A549 (cell line): Measurements from ENCODE around the gene ANKRD9. TPM values are rescaled to one million over a fixed set of nuclear protein-coding genes. Genes with fewer than 3 reads are reported as not detected.

Source experiments
- ATAC-seq, 2 experiments: fragments of 200-7000 bp in 1 of 2; fragments of >200 bp in 1 of 2; cut with Nextera tagmentation in 1 of 2; cut with Tn5 transposase in 1 of 2; 3 replicates each; pipeline versions ENCODE4 v1.8.0 to v1.9.1; 2018 to 2020; ENCODE audit warnings: mild to moderate bottlenecking in 1 of 2, moderate library complexity in 1 of 2
- CTCF ChIA-PET: fragments of 300-600 bp; sonication (Branson Sonifier 250); formaldehyde crosslinking; extraction: SDS; loops from one replicate; lab custom pipeline; 2021; ENCODE audit warnings: antibody characterized with exemption, inconsistent platforms; lab: Yijun Ruan, JAX
- POLR2A ChIA-PET: fragments of 350-600 bp; formaldehyde crosslinking; extraction: SDS; loops from one replicate; lab custom pipeline; 2021; ENCODE audit warnings: antibody characterized with exemption, inconsistent platforms; lab: Yijun Ruan, JAX
- DNase-seq, 2 experiments: peaks; one replicate each; pipeline versions ENCODE4 v3.0.0 to v3.0.0-alpha.2; 2011 to 2016; ENCODE audit warnings: low read depth in 1 of 2, low spot score in 1 of 2
- FAIRE-seq: peaks from 2 replicates; lab custom pipeline; 2011; peaks lifted over from hg19 to GRCh38; lab: Jason Lieb, UNC
- H3K27ac ChIP-seq, 2 experiments: fragments of >200 bp; sonication (Bioruptor Twin); formaldehyde crosslinking; 3 replicates each; pipeline ENCODE4 v1.5.1; 2016 to 2017
- H3K4me1 ChIP-seq: fragments of >200 bp; sonication (Bioruptor Twin); formaldehyde crosslinking; 3 replicates; pipeline ENCODE4 v1.6.1; 2016
- H3K4me2 ChIP-seq: fragments of >200 bp; sonication (Bioruptor Twin); formaldehyde crosslinking; 3 replicates; pipeline ENCODE4 v1.6.1; 2016
- H3K4me3 ChIP-seq: fragments of >200 bp; sonication (Bioruptor Twin); formaldehyde crosslinking; 3 replicates; pipeline ENCODE4 v1.5.1; 2016
- H3K9me3 ChIP-seq: fragments of >200 bp; sonication (Bioruptor Twin); formaldehyde crosslinking; 3 replicates; pipeline ENCODE4 v1.6.1; 2016
- BCL3 ChIP-seq: fragments of >200 bp; sonication (Bioruptor Twin); formaldehyde crosslinking; IDR thresholded peaks from 3 replicates; pipeline ENCODE4 v1.6.1; 2016
- BHLHE40 ChIP-seq: IDR thresholded peaks from 2 replicates; pipeline ENCODE4 v1.6.1; 2012; ENCODE audit warnings: low read depth, low read length, inconsistent platforms
- EHMT2 ChIP-seq: fragments of 200-600 bp; sonication (generic); IDR thresholded peaks from 2 replicates; pipeline ENCODE4 v1.6.1; 2016; ENCODE audit warnings: antibody characterized with exemption, low read depth, mild to moderate bottlenecking, moderate library complexity
- FOSL2 ChIP-seq, 2 experiments: fragments of 450-650 bp in 1 of 2; fragments of >200 bp in 1 of 2; sonication (Bioruptor Twin) in 1 of 2; formaldehyde crosslinking; IDR thresholded peaks; 2 replicates each; pipeline versions ENCODE4 v1.5.0 to v1.6.1; 2016 to 2020; ENCODE audit warnings: mild to moderate bottlenecking in 1 of 2, moderate library complexity in 1 of 2
- HDAC2 ChIP-seq: fragments of 200-600 bp; sonication (generic); IDR thresholded peaks from 2 replicates; pipeline ENCODE4 v1.6.1; 2016
- HOXB13 ChIP-seq: fragments of 250-450 bp; sonication (Bioruptor Pico); IDR thresholded peaks from 2 replicates; pipeline ENCODE4 v1.5.0; 2020; ENCODE audit warnings: low read depth, mild to moderate bottlenecking, moderate library complexity
- JUN ChIP-seq, 2 experiments: fragments of >200 bp; sonication (Bioruptor Twin); formaldehyde crosslinking; IDR thresholded peaks; 2 replicates in 1 of 2; 3 replicates in 1 of 2; pipeline ENCODE4 v1.6.1; 2016 to 2017
- MAFK ChIP-seq: fragments of 450-650 bp; IDR thresholded peaks from 2 replicates; pipeline ENCODE4 v1.6.1; 2014; ENCODE audit not compliant: partially characterized antibody
- MAZ ChIP-seq: fragments of 150-350 bp; IDR thresholded peaks from 2 replicates; pipeline ENCODE4 v1.6.1; 2014; ENCODE audit warnings: antibody characterized with exemption, low read depth, low read length, borderline replicate concordance
- MYC ChIP-seq: IDR thresholded peaks from 2 replicates; pipeline ENCODE4 v1.6.1; 2012; ENCODE audit warnings: mild to moderate bottlenecking, inconsistent platforms, low read length, improper control_type of control experiment, borderline replicate concordance
- NR3C1 ChIP-seq: fragments of >200 bp; sonication (Bioruptor Twin); formaldehyde crosslinking; IDR thresholded peaks from 3 replicates; pipeline ENCODE4 v1.6.1; 2017
- PHF8 ChIP-seq: fragments of 200-600 bp; sonication (generic); IDR thresholded peaks from 2 replicates; pipeline ENCODE4 v1.6.1; 2016; ENCODE audit warnings: low read depth, mild to moderate bottlenecking, antibody characterized with exemption, moderate library complexity, borderline replicate concordance
- POLR2A ChIP-seq: IDR thresholded peaks from 2 replicates; pipeline ENCODE4 v1.6.1; 2012; ENCODE audit warnings: mild to moderate bottlenecking, low read length
- RNF2 ChIP-seq: fragments of 200-600 bp; sonication (generic); IDR thresholded peaks from 2 replicates; pipeline ENCODE4 v1.6.1; 2016; ENCODE audit warnings: low read depth, mild to moderate bottlenecking, antibody characterized with exemption, moderate library complexity, borderline replicate concordance
- SMC3 ChIP-seq: fragments of >200 bp; sonication (Bioruptor Twin); formaldehyde crosslinking; IDR thresholded peaks from 3 replicates; pipeline ENCODE4 v1.6.1; 2018; ENCODE audit warnings: inconsistent platforms
- USF2 ChIP-seq: fragments of 450-650 bp; IDR thresholded peaks from 2 replicates; pipeline ENCODE4 v1.6.1; 2014; ENCODE audit warnings: antibody characterized with exemption
- ZC3H11A ChIP-seq: fragments of 450-650 bp; IDR thresholded peaks from 2 replicates; pipeline ENCODE4 v1.6.1; 2014; ENCODE audit warnings: antibody characterized with exemption, mild to moderate bottlenecking
- WGBS: methylation state at CpG from one replicate; pipeline ENCODE4 v1.1.6; 2017; ENCODE audit errors: missing lambda C conversion rate; 5-methylcytosine and 5-hydroxymethylcytosine counted together
- polyA plus RNA-seq, 4 experiments: library from polyadenylated mRNA; depleted of rRNA in 3 of 4; stranded (reverse); fragments of >200 nt; fragmentation: RNase III in 1 of 4; extraction: RNeasy Plus Mini Kit Qiagen cat#74134 plus additional on column Dnase treatment in 1 of 4; gene quantifications; 2 replicates in 3 of 4; 3 replicates in 1 of 4; pipeline ENCODE4 v1.2.3, GENCODE V29; 2011 to 2017
- TF ChIP-seq, protein P1 (sequence below): IDR thresholded peaks from 2 replicates; pipeline ENCODE4 v1.6.1; 2012
- TF ChIP-seq, protein P2 (sequence below): IDR thresholded peaks from 2 replicates; pipeline ENCODE4 v1.6.1; 2012; ENCODE audit warnings: low read depth, borderline replicate concordance
- TF ChIP-seq, protein P3 (sequence below): fragments of 150-350 bp; IDR thresholded peaks from 2 replicates; pipeline ENCODE4 v1.6.1; 2014; ENCODE audit warnings: low read depth, mild to moderate bottlenecking, low read length
- TF ChIP-seq, protein P4 (sequence below): fragments of >200 bp; sonication (Bioruptor Twin); formaldehyde crosslinking; IDR thresholded peaks from 3 replicates; pipeline ENCODE4 v1.5.1; 2016

Gene ANKRD9
- polyA plus RNA-seq, 2 of the 4 experiments (the other 2 are of a cell fraction): 6.3 to 11.8 TPM

DNA sequence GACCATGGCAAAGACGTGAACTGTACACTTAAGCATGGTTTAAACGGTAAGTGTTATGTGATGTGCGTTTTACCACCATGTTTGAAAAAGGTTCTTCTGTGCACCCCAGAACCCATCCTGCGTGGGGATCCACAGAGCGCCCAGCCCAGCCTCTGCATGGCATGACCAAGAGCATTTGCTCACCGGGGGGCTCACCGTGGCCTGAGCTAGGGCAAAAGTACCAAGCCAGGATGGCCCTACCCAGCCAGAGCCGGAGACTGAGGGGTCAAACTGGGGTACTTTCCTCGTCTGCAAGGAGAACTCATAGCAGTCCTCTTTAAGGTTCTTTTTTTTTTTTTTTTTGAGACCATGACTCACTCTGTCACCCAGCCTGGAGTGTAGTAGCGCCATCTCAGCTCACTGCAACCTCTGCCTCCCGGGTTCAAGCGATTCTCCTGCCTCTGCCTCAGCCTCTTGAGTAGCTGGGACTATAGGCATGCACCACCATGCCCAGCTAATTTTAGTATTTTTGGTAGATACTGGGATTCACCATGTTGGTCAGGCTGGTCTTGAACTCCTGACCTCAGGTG, 16.4 kb upstream of the ANKRD9 start:
- DNase-seq (no peak), FAIRE-seq (no peak), ATAC-seq (no peak)
- Histone ChIP-seq H3K4me3 (peak overlapping the region; percentile 51), H3K27ac (peak overlapping the region; percentile 85 to 88)
- POLR2A ChIA-PET: interaction anchor here (1.1 to 2.7 kb wide), 4 partner anchors 16 to 65 kb away, joined by 3 to 23 read pairs (median 5); partner anchors contain the start of gene ANKRD9
- TF ChIP-seq FOSL2 (IDR thresholded peaks at IDR 0.05) (no peak), FOSL2 (CRISPR knock-in tag; IDR thresholded peaks at IDR 0.05) (peak; percentile 24; the same call in 1 of the 2 replicates), SMC3 (no peak), MAZ (no peak), HOXB13 (CRISPR knock-in tag) (no peak)
- TF ChIP-seq, all 56 proteins: peak for 1
- no peaks in the 10 kb centered on the region for H3K9me3 ChIP-seq
- peak overlapping the region; percentile 83 for H3K4me2 ChIP-seq
- H3K4me1 ChIP-seq: peaks cover 36% of the 10 kb centered on the region
- CTCF ChIA-PET: interaction anchor here (0.6 to 3.4 kb wide), 5 partner anchors 35 to 136 kb away, joined by 3 to 39 read pairs (median 7); no protein-coding TSS in a partner anchor
- WGBS: 48% methylated on average over 12 of the region's 12 CpGs

DNA sequence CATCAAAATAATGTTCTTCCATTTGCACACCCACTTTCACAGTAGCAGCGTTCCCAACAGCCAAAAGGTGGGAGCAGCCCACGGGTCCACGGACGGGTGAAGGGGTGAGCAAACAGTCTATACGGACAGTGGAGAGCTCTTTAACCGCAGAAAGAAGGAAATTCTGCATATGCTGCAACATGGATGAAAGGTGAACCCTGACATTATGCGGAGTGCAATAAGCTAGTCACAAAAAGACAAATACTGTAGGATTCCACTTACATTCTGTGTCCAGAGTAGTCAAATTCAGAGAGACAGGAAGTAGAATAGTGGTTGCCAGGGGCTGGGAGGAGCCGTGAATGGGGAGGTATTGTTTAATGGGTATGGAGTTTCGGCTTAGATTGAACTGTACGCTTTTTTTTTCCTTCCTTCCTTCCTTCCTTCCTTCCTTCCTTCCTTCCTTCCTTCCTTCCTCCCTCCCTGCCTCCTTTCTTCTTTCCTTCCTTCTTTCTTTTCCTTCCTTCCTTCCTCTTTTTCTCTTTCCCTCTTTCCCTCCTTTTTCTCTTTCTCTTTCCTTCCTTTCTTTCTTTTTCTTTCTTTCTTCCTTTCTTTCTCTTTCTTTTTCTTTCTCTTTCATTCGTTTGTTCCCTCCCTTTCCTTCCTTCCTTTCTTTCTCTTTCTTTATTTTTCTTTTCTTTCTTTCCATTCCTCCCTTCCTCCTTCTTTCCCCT, 15.8 kb upstream of the ANKRD9 start:
- FAIRE-seq (no peak), DNase-seq (peak in 1 of 2 experiments; percentile 80), ATAC-seq (peak; percentile 59 to 74)
- Histone ChIP-seq H3K4me2 (peak overlapping the region; percentile 83), H3K27ac (peak overlapping the region; percentile 85 to 88), H3K4me3 (peak overlapping the region; percentile 51), H3K9me3 (no peaks in the 10 kb centered on the region), H3K4me1 (peaks cover 32% of the 10 kb centered on the region)
- WGBS: 1% methylated on average over 11 of the region's 11 CpGs
- ChIA-PET CTCF (interaction anchor here (0.5 to 3.4 kb wide), 45 partner anchors 7 to 400 kb away, joined by 3 to 49 read pairs (median 4); no protein-coding TSS in a partner anchor), POLR2A (interaction anchor here (0.7 to 2.7 kb wide), 8 partner anchors 16 to 70 kb away, joined by 3 to 23 read pairs (median 4); partner anchors contain the start of gene ANKRD9)
- 0 out of 5 replicates have a peak, but pooled peaks of 1 of the 2 experiments have one; percentile 29 for TF ChIP-seq JUN (IDR thresholded peaks at IDR 0.05)
- TF ChIP-seq NR3C1: no peak
- TF ChIP-seq MYC: no peak
- TF ChIP-seq ZC3H11A: no peak
- TF ChIP-seq, protein P1, sequence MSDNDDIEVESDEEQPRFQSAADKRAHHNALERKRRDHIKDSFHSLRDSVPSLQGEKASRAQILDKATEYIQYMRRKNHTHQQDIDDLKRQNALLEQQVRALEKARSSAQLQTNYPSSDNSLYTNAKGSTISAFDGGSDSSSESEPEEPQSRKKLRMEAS: 0 out of 2 replicates have a peak, but pooled peaks have one; percentile 0
- TF ChIP-seq HDAC2: no peak
- peak; percentile 41; the same call in 1 of the 3 replicates for TF ChIP-seq BCL3

- 2% methylated on average over 14 of the region's 32 CpGs for WGBS
- H3K4me3 ChIP-seq: peak overlapping the region; percentile 51
- TF ChIP-seq JUN (IDR thresholded peaks at IDR 0.05): peak; percentile 86; a peak in 3 of 5 replicates
- peak; percentile 93 for TF ChIP-seq SMC3
- no peak for TF ChIP-seq BHLHE40
- TF ChIP-seq PHF8: peak; percentile 70
- TF ChIP-seq POLR2A: peak; percentile 94
- peak; percentile 96 for TF ChIP-seq USF2
- TF ChIP-seq, protein P2, sequence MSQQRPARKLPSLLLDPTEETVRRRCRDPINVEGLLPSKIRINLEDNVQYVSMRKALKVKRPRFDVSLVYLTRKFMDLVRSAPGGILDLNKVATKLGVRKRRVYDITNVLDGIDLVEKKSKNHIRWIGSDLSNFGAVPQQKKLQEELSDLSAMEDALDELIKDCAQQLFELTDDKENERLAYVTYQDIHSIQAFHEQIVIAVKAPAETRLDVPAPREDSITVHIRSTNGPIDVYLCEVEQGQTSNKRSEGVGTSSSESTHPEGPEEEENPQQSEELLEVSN: no peak; the same call in 1 of the 2 replicates
- TF ChIP-seq, protein P1: peak; percentile 78
- TF ChIP-seq, protein P3, sequence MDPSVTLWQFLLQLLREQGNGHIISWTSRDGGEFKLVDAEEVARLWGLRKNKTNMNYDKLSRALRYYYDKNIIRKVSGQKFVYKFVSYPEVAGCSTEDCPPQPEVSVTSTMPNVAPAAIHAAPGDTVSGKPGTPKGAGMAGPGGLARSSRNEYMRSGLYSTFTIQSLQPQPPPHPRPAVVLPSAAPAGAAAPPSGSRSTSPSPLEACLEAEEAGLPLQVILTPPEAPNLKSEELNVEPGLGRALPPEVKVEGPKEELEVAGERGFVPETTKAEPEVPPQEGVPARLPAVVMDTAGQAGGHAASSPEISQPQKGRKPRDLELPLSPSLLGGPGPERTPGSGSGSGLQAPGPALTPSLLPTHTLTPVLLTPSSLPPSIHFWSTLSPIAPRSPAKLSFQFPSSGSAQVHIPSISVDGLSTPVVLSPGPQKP: no peak
- TF ChIP-seq, protein P4, sequence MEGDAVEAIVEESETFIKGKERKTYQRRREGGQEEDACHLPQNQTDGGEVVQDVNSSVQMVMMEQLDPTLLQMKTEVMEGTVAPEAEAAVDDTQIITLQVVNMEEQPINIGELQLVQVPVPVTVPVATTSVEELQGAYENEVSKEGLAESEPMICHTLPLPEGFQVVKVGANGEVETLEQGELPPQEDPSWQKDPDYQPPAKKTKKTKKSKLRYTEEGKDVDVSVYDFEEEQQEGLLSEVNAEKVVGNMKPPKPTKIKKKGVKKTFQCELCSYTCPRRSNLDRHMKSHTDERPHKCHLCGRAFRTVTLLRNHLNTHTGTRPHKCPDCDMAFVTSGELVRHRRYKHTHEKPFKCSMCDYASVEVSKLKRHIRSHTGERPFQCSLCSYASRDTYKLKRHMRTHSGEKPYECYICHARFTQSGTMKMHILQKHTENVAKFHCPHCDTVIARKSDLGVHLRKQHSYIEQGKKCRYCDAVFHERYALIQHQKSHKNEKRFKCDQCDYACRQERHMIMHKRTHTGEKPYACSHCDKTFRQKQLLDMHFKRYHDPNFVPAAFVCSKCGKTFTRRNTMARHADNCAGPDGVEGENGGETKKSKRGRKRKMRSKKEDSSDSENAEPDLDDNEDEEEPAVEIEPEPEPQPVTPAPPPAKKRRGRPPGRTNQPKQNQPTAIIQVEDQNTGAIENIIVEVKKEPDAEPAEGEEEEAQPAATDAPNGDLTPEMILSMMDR: peak; percentile 96
- TF ChIP-seq EHMT2: no peak
- peak; percentile 12 for TF ChIP-seq MAFK
- TF ChIP-seq RNF2: no peak
These were observed 15.1 kb upstream of the ANKRD9 start for GRCh38 chr14:102524451-102525218.

More at GRCh38 chr14:102524451-102525218, 15.1 kb upstream of the ANKRD9 start:
- FAIRE-seq (no peak), DNase-seq (peak; percentile 99), ATAC-seq (peak; percentile 94 to 97)
- Histone ChIP-seq H3K9me3 (no peaks in the 10 kb centered on the region), H3K4me1 (peaks cover 32% of the 10 kb centered on the region), H3K4me2 (peak overlapping the region; percentile 83), H3K27ac (peak overlapping the region; percentile 85 to 88)
- CTCF ChIA-PET: interaction anchor here (0.5 to 3.4 kb wide), 46 partner anchors 8 to 400 kb away, joined by 3 to 49 read pairs (median 4); no protein-coding TSS in a partner anchor
- POLR2A ChIA-PET: interaction anchor here (0.6 to 2.7 kb wide), 11 partner anchors 12 to 458 kb away, joined by 3 to 23 read pairs (median 4); partner anchors contain the start of gene ANKRD9
